ENCODE measurements around the gene WWOX.

DNA sequence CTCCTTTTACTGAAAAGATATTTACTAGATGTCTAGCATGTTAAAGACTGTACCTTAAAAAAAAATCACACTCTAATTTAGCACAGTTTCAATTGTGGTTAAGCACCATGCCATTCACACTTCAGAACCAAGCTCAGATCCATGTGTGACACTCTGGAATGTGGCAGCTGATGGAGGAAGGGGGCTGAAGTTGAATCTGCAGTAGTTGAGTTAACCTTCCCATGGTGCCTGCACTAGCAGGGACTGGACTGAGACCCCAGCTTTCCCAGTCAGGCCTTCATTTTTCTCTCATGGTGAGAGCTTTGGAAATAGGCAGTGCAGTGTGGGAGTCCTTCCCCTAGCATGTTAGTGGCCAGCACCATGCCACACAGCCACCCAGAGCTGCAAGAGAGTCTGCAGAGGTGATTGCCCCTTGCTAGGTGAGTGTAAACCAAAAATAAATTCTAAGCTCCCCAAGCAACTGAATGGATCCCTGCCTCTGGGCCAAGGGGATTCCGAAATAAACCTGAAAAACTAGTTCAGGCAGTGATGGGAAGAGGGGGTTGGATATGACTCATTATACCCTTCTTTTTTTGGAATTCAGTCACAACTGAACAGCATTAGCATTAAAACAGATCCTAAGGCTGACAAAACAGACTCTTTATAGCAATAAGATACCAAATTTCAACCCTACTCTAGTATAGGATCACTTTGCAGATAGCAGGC lies 208.5 kb downstream of the WWOX start:
- TF ChIP-seq, protein P1, sequence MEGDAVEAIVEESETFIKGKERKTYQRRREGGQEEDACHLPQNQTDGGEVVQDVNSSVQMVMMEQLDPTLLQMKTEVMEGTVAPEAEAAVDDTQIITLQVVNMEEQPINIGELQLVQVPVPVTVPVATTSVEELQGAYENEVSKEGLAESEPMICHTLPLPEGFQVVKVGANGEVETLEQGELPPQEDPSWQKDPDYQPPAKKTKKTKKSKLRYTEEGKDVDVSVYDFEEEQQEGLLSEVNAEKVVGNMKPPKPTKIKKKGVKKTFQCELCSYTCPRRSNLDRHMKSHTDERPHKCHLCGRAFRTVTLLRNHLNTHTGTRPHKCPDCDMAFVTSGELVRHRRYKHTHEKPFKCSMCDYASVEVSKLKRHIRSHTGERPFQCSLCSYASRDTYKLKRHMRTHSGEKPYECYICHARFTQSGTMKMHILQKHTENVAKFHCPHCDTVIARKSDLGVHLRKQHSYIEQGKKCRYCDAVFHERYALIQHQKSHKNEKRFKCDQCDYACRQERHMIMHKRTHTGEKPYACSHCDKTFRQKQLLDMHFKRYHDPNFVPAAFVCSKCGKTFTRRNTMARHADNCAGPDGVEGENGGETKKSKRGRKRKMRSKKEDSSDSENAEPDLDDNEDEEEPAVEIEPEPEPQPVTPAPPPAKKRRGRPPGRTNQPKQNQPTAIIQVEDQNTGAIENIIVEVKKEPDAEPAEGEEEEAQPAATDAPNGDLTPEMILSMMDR (IDR thresholded peaks at IDR 0.05) = no peak
- TF ChIP-seq POLR2A (IDR thresholded peaks at IDR 0.05) = no peak

All from right lobe of liver (tissue), 4 donors.